ENCODE data around the gene TBL1Y. TPM values are rescaled to one million over a fixed set of nuclear protein-coding genes. Genes with fewer than 3 reads are reported as not detected.

Gene TBL1Y
- total and polyA plus RNA-seq, 2 donors from 2014 or later: 0.54 TPM; not detected in 1

- Histone ChIP-seq H3K4me3 (ENCODE audit: low read length in 3 of 3) (peak within 1 kb of the TSS in 2 of 3 donors; percentile 45 to 59), H3K9ac (ENCODE audit: low read length in 3 of 3) (peak within 1 kb of the TSS in 1 of 3 donors; percentile 12), H3K27me3 (ENCODE audit: control insufficient read depth, insufficient read depth, low read length) (no peaks in the 10 kb centered on the region), H3K9me3 (ENCODE audit: control insufficient read depth in 2 of 3, insufficient read depth in 1 of 3, low read length in 3 of 3) (no peaks in the 10 kb centered on the region), H3K4me1 (ENCODE audit: control insufficient read depth in 2 of 3, insufficient read depth in 2 of 3, low read depth in 1 of 3, low read length in 3 of 3) (no peaks in the 10 kb centered on the region), H3K36me3 (ENCODE audit: control insufficient read depth in 2 of 3, insufficient read depth in 3 of 3, low read length in 3 of 3) (no peaks in the 10 kb centered on the region), H3K27ac (ENCODE audit: low read depth in 2 of 2, low read length in 2 of 2) (peak within 1 kb of the TSS in 1 of 2 donors; percentile 43)
- FAIRE-seq (no peak), DNase-seq (peak in 2 of 5 donors; percentile 69 to 76)
- TF ChIP-seq CTCF (IDR thresholded peaks at IDR 0.05; ENCODE audit: borderline replicate concordance, extremely low read depth, insufficient read depth): no peak
- intact Hi-C loops (cut with DNase I): no loop called here
Measured at GRCh38 chrY:6911253-6911881, 870 bp downstream of the TBL1Y start, which contains the start of gene AMELY. TSS of gene AMELY (minus strand) at chrY:6911752. CDS start at chrY:6872608, 39,144 bp downstream.

GRCh38 chrY:6913362-6913761 is 2.9 kb downstream of the TBL1Y start:
- no peaks in the 10 kb centered on the region for H3K36me3 ChIP-seq (ENCODE audit: control insufficient read depth in 2 of 3, insufficient read depth in 3 of 3, low read length in 3 of 3)
- H3K9ac ChIP-seq (ENCODE audit: low read length in 3 of 3): no peak overlapping the region
- no peak overlapping the region for H3K27ac ChIP-seq (ENCODE audit: low read depth in 2 of 2, low read length in 2 of 2)
- no peak overlapping the region for H3K4me3 ChIP-seq (ENCODE audit: low read length in 3 of 3)
- H3K4me1 ChIP-seq (ENCODE audit: control insufficient read depth in 2 of 3, insufficient read depth in 2 of 3, low read depth in 1 of 3, low read length in 3 of 3): no peaks in the 10 kb centered on the region
- intact Hi-C loops (cut with DNase I): no loop called here
- no peaks in the 10 kb centered on the region for H3K9me3 ChIP-seq (ENCODE audit: control insufficient read depth in 2 of 3, insufficient read depth in 1 of 3, low read length in 3 of 3)
- FAIRE-seq (no peak), DNase-seq (no peak)
- no peak for TF ChIP-seq CTCF (IDR thresholded peaks at IDR 0.05; ENCODE audit: borderline replicate concordance, extremely low read depth, insufficient read depth)
- H3K27me3 ChIP-seq (ENCODE audit: control insufficient read depth, insufficient read depth, low read length): no peaks in the 10 kb centered on the region

GRCh38 chrY:6921061-6921460 is 10.6 kb downstream of the TBL1Y start:
- DNase-seq (no peak), FAIRE-seq (no peak)
- H3K36me3 ChIP-seq (ENCODE audit: control insufficient read depth in 2 of 3, insufficient read depth in 3 of 3, low read length in 3 of 3): no peaks in the 10 kb centered on the region
- no peak overlapping the region for H3K4me3 ChIP-seq (ENCODE audit: low read length in 3 of 3)
- no peak overlapping the region for H3K9ac ChIP-seq (ENCODE audit: low read length in 3 of 3)
- intact Hi-C loops (cut with DNase I): no loop called here
- H3K9me3 ChIP-seq (ENCODE audit: control insufficient read depth in 2 of 3, insufficient read depth in 1 of 3, low read length in 3 of 3): no peaks in the 10 kb centered on the region
- no peaks in the 10 kb centered on the region for H3K4me1 ChIP-seq (ENCODE audit: control insufficient read depth in 2 of 3, insufficient read depth in 2 of 3, low read depth in 1 of 3, low read length in 3 of 3)
- TF ChIP-seq CTCF (IDR thresholded peaks at IDR 0.05; ENCODE audit: borderline replicate concordance, extremely low read depth, insufficient read depth): no peak
- no peak overlapping the region for H3K27ac ChIP-seq (ENCODE audit: low read depth in 2 of 2, low read length in 2 of 2)
- no peaks in the 10 kb centered on the region for H3K27me3 ChIP-seq (ENCODE audit: control insufficient read depth, insufficient read depth, low read length)

Data from kidney (tissue), 14 donors.